Prostate gland (tissue), 2 donors: ENCODE measurements around the gene CDKN2C.

Experiments used
- POLR2A ChIP-seq: fragments of 450-650 bp; IDR thresholded peaks from one replicate; pipeline ENCODE4 v1.6.1; 2016; ENCODE audit warnings: antibody characterized with exemption, mild to moderate bottlenecking
- TF ChIP-seq, protein P1 (sequence below), 4 experiments: fragments of 200-600 bp in 2 of 4; fragments of 450-650 bp in 2 of 4; sonication (generic) in 2 of 4; IDR thresholded peaks; 1 replicate in 3 of 4; 2 replicates in 1 of 4; pipeline ENCODE4 v1.5.1; 2016 to 2019; ENCODE audit warnings: antibody characterized with exemption in 4 of 4, mild to moderate bottlenecking in 2 of 4, moderate library complexity in 2 of 4

DNA sequence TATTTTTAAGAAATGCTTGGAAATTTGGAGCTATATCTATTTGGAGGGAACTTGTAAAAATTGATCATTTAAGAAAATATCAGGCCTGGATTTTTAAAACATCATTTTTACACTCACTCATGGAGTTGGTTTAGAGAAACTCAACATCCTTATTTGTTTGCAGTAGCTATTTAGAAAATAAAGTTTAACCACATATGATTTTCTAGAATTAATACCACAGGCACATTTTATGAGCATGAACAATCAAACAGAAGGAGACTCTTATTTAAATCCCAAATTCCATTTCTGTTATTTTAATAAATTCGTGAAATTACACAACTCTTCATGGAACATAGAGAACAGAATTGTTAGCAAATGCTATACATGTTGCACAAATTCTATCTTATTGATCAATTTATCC lies 3.2 kb downstream of the CDKN2C start:
- TF ChIP-seq, protein P1, sequence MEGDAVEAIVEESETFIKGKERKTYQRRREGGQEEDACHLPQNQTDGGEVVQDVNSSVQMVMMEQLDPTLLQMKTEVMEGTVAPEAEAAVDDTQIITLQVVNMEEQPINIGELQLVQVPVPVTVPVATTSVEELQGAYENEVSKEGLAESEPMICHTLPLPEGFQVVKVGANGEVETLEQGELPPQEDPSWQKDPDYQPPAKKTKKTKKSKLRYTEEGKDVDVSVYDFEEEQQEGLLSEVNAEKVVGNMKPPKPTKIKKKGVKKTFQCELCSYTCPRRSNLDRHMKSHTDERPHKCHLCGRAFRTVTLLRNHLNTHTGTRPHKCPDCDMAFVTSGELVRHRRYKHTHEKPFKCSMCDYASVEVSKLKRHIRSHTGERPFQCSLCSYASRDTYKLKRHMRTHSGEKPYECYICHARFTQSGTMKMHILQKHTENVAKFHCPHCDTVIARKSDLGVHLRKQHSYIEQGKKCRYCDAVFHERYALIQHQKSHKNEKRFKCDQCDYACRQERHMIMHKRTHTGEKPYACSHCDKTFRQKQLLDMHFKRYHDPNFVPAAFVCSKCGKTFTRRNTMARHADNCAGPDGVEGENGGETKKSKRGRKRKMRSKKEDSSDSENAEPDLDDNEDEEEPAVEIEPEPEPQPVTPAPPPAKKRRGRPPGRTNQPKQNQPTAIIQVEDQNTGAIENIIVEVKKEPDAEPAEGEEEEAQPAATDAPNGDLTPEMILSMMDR (IDR thresholded peaks at IDR 0.05), result no peak
- TF ChIP-seq POLR2A, result no peak
